Fibroblast of lung (primary cell): Measurements from ENCODE around the gene SEZ6L. TPM values are rescaled to one million over a fixed set of nuclear protein-coding genes. Genes with fewer than 3 reads are reported as not detected.

Source experiments
- DNase-seq, 2 donors: peaks; one replicate each; pipeline versions ENCODE4 v3.0.0 to v3.0.0-alpha.2; 2010; ENCODE audit warnings: low read depth in 2 of 2
- H2AFZ ChIP-seq: 2 replicates; pipeline ENCODE4 v1.5.1; 2012; ENCODE audit warnings: low read length, control low read depth, inconsistent platforms
- H3K27ac ChIP-seq: 2 replicates; pipeline ENCODE4 v1.5.1; 2011; ENCODE audit warnings: low read length, control low read depth; ENCODE audit not compliant: insufficient read depth
- H3K27me3 ChIP-seq: 2 replicates; pipeline ENCODE4 v1.5.1; 2011; ENCODE audit warnings: mild to moderate bottlenecking, low read length; ENCODE audit not compliant: control insufficient read depth, insufficient read depth
- H3K36me3 ChIP-seq: 2 replicates; pipeline ENCODE4 v1.5.1; 2011; ENCODE audit warnings: low read length; ENCODE audit not compliant: control insufficient read depth, insufficient read depth
- H3K4me1 ChIP-seq: 2 replicates; pipeline ENCODE4 v1.5.1; 2011; ENCODE audit warnings: low read length; ENCODE audit not compliant: control insufficient read depth, insufficient read depth; ENCODE audit errors: extremely low read depth
- H3K4me2 ChIP-seq: 2 replicates; pipeline ENCODE4 v1.5.1; 2011; ENCODE audit warnings: low read length, control low read depth; ENCODE audit not compliant: insufficient read depth; ENCODE audit errors: extremely low read depth
- H3K4me3 ChIP-seq, 4 experiments: fragments of 200-600 bp in 1 of 4; sonication (generic) in 1 of 4; replicated peaks in 1 of 4; 2 replicates each; pipeline ENCODE4 v1.5.1; 2011 to 2016; ENCODE audit warnings: low read length in 4 of 4, low read depth in 3 of 4, mild to moderate bottlenecking in 3 of 4, control low read depth in 2 of 4, inconsistent platforms in 1 of 4, mixed read lengths in 1 of 4; ENCODE audit not compliant: insufficient read depth in 1 of 4; ENCODE audit errors: control extremely low read depth in 1 of 4
- H3K79me2 ChIP-seq: 2 replicates; pipeline ENCODE4 v1.5.1; 2012; ENCODE audit warnings: mild to moderate bottlenecking, low read length, inconsistent platforms; ENCODE audit not compliant: control insufficient read depth, insufficient read depth
- H3K9ac ChIP-seq: 2 replicates; pipeline ENCODE4 v1.5.1; 2011; ENCODE audit warnings: mild to moderate bottlenecking, low read length, control low read depth; ENCODE audit not compliant: insufficient read depth
- H3K9me3 ChIP-seq: 2 replicates; pipeline ENCODE4 v1.5.1; 2012; ENCODE audit warnings: low read depth, low read length; ENCODE audit not compliant: control insufficient read depth, insufficient read depth
- H4K20me1 ChIP-seq: 2 replicates; pipeline ENCODE4 v1.5.1; 2011; ENCODE audit warnings: low read length; ENCODE audit not compliant: control insufficient read depth, insufficient read depth; ENCODE audit errors: extremely low read depth
- EZH2 ChIP-seq: IDR thresholded peaks from 2 replicates; pipeline ENCODE4 v1.5.1; 2012; ENCODE audit warnings: low read length, control low read depth, mild to moderate bottlenecking; ENCODE audit errors: missing control alignments
- polyA plus RNA-seq, 2 donors: library from polyadenylated mRNA; depleted of rRNA in 1 of 2; stranded (reverse) in 1 of 2; unstranded in 1 of 2; fragments of >200 nt; gene quantifications; 2 replicates each; pipeline ENCODE4 v1.2.1, GENCODE V29; 2011 to 2012; ENCODE audit warnings: missing spikeins in 1 of 2
- total RNA-seq: library from RNA; depleted of rRNA; stranded (reverse); fragments of >200 nt; gene quantifications from 2 replicates; pipeline ENCODE4 v1.2.1, GENCODE V29; 2014
- TF ChIP-seq, protein P1 (sequence below), 2 donors: IDR thresholded peaks in 1 of 2; conservative IDR thresholded peaks in 1 of 2; 1 replicate in 1 of 2; 2 replicates in 1 of 2; pipeline ENCODE4 v1.5.1; 2011 to 2012; ENCODE audit warnings: low read length in 2 of 2, control low read depth in 1 of 2, inconsistent platforms in 1 of 2, low read depth in 1 of 2, mild to moderate bottlenecking in 1 of 2

The SEZ6L gene
- total and polyA plus RNA-seq, 2 donors (not counting 1 experiment from before 2014, with no cell fraction given): not detected

DNA sequence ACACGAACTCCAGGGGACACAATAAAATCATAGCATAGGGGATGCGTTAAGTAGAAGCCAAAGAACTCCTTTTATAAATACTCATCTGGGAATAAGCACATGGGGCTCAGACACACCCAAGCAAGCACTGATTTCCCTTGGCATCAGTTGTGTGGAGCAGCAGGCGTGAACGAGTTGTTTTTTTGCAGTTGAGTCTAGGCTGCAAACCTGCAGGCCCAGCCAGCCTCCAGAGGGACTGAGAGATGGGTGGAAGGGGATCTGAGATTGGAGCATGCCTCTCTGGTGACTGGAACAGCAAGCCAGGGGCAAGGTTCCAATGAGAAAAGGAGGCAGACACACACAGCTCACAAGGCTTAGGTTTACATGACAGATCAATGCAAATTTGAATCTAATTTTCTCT is 27.4 kb upstream of the SEZ6L start:
- no peaks in the 10 kb centered on the region for H3K27me3 ChIP-seq

DNA sequence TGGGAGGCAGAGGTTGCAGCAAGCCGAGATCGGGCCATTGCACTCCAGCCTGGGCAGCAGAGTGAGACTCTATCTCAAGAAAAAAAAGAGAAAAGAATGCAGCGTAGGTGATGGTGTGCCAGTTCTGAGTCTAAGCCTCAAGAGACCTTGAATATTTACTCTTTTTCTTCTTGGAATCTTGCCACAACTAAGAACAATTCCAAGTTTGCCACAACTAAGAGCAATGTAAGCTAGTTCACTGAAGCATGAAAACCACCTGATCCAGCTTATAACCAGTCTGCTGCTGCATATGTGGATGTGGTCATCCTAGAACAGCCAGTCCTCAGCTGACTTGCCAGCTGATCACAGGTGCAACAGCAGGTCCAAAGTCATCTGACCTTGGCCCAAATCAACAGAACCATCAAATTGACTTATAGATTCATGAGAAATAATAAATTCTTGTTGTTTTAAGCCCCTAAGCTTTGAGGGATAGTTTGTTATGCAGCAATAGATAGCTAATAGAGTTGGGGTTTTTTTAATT is 25.4 kb upstream of the SEZ6L start:
- Histone ChIP-seq H3K4me3 (no peak overlapping the region), H4K20me1 (no peaks in the 10 kb centered on the region), H3K4me2 (no peak overlapping the region), H3K79me2 (no peaks in the 10 kb centered on the region), H3K36me3 (no peaks in the 10 kb centered on the region), H3K4me1 (no peaks in the 10 kb centered on the region), H3K27me3 (no peaks in the 10 kb centered on the region), H3K27ac (no peak overlapping the region), H3K9ac (no peak overlapping the region), H2AFZ (no peak overlapping the region), H3K9me3 (no peaks in the 10 kb centered on the region)
- TF ChIP-seq, protein P1, sequence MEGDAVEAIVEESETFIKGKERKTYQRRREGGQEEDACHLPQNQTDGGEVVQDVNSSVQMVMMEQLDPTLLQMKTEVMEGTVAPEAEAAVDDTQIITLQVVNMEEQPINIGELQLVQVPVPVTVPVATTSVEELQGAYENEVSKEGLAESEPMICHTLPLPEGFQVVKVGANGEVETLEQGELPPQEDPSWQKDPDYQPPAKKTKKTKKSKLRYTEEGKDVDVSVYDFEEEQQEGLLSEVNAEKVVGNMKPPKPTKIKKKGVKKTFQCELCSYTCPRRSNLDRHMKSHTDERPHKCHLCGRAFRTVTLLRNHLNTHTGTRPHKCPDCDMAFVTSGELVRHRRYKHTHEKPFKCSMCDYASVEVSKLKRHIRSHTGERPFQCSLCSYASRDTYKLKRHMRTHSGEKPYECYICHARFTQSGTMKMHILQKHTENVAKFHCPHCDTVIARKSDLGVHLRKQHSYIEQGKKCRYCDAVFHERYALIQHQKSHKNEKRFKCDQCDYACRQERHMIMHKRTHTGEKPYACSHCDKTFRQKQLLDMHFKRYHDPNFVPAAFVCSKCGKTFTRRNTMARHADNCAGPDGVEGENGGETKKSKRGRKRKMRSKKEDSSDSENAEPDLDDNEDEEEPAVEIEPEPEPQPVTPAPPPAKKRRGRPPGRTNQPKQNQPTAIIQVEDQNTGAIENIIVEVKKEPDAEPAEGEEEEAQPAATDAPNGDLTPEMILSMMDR (conservative IDR thresholded peaks at IDR 0.05 in 1 of 2, IDR thresholded peaks at IDR 0.05 in 1 of 2; ENCODE audit: low read depth in 1 of 2, low read length in 2 of 2): no peak
- no peak for TF ChIP-seq EZH2
- no peak for DNase-seq

More for the DNA sequence above, 27.4 kb upstream of the SEZ6L start:
- no peak overlapping the region for H3K9ac ChIP-seq
- H3K4me3 ChIP-seq: no peak overlapping the region
- no peak overlapping the region for H2AFZ ChIP-seq
- TF ChIP-seq, protein P1 (conservative IDR thresholded peaks at IDR 0.05 in 1 of 2, IDR thresholded peaks at IDR 0.05 in 1 of 2; ENCODE audit: low read depth in 1 of 2, low read length in 2 of 2): no peak
- no peak for TF ChIP-seq EZH2
- H3K36me3 ChIP-seq: no peaks in the 10 kb centered on the region
- no peak overlapping the region for H3K27ac ChIP-seq
- H3K79me2 ChIP-seq: no peaks in the 10 kb centered on the region
- no peaks in the 10 kb centered on the region for H3K4me1 ChIP-seq
- DNase-seq: no peak
- no peak overlapping the region for H3K4me2 ChIP-seq
- no peaks in the 10 kb centered on the region for H4K20me1 ChIP-seq
- H3K9me3 ChIP-seq: no peaks in the 10 kb centered on the region

DNA sequence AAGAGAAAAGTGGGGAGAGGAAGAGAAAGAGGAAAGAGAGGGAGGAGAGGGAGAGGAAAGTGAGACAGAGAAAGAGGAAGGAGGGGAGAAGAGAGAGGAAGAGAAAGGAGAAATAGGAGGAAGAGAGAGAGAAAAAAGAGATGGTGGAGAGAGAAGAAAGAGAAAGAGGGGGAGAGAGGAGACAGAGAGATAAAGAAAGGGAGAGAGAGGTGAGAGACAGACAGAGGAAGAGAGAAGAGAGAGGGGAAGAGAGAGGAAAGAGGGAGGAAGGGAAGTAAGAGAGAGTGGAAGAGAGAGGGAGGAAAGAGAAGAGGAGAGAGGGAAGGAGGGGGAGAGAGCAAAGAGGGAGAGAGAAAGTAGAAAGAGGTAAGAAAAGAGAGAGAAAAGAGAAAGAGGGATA is 9.4 kb upstream of the SEZ6L start:
- Histone ChIP-seq H2AFZ (no peak overlapping the region), H3K27me3 (no peaks in the 10 kb centered on the region), H3K36me3 (no peaks in the 10 kb centered on the region), H4K20me1 (no peaks in the 10 kb centered on the region), H3K4me2 (no peak overlapping the region), H3K4me1 (no peaks in the 10 kb centered on the region), H3K9me3 (no peaks in the 10 kb centered on the region), H3K9ac (no peak overlapping the region), H3K79me2 (no peaks in the 10 kb centered on the region), H3K4me3 (no peak overlapping the region), H3K27ac (no peak overlapping the region)
- TF ChIP-seq EZH2: no peak
- TF ChIP-seq, protein P1 (conservative IDR thresholded peaks at IDR 0.05 in 1 of 2, IDR thresholded peaks at IDR 0.05 in 1 of 2; ENCODE audit: low read depth in 1 of 2, low read length in 2 of 2): no peak
- DNase-seq: no peak
